Testis (tissue), 2 donors: Measurements from ENCODE around the gene IRS1.

Experiments
- POLR2A ChIP-seq: fragments of 450-650 bp; IDR thresholded peaks from one replicate; pipeline ENCODE4 v1.6.1; 2017; ENCODE audit warnings: antibody characterized with exemption, mild to moderate bottlenecking, moderate library complexity
- TF ChIP-seq, protein P1 (sequence below), 3 experiments: fragments of 450-650 bp in 2 of 3; fragments of 200-600 bp in 1 of 3; sonication (generic) in 1 of 3; IDR thresholded peaks; one replicate each; pipeline ENCODE4 v1.5.1; 2016 to 2019; ENCODE audit warnings: antibody characterized with exemption in 3 of 3, mild to moderate bottlenecking in 2 of 3, moderate library complexity in 1 of 3

DNA sequence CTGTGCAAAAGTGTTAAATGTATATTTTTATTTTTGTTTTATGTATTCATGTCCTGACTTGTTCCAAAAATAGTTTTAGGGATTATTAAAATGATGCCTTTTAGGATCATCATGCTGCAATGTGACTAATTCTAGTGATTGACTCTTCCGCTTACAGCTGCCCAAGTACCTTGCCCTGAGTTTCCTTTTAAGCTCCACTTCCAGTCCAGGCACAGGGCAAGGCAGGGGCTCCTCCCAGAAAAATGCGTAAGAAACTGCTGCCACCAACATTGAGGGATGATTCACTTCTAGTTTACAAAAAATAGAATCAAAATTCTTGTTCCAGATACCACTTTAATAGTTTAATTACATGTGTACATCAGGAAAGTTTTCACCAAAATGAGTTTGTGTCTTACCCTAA, 116.4 kb downstream of the IRS1 start:
- TF ChIP-seq, protein P1, sequence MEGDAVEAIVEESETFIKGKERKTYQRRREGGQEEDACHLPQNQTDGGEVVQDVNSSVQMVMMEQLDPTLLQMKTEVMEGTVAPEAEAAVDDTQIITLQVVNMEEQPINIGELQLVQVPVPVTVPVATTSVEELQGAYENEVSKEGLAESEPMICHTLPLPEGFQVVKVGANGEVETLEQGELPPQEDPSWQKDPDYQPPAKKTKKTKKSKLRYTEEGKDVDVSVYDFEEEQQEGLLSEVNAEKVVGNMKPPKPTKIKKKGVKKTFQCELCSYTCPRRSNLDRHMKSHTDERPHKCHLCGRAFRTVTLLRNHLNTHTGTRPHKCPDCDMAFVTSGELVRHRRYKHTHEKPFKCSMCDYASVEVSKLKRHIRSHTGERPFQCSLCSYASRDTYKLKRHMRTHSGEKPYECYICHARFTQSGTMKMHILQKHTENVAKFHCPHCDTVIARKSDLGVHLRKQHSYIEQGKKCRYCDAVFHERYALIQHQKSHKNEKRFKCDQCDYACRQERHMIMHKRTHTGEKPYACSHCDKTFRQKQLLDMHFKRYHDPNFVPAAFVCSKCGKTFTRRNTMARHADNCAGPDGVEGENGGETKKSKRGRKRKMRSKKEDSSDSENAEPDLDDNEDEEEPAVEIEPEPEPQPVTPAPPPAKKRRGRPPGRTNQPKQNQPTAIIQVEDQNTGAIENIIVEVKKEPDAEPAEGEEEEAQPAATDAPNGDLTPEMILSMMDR (IDR thresholded peaks at IDR 0.05): no peak
- TF ChIP-seq POLR2A: no peak
